Kidney epithelial cell (primary cell): ENCODE measurements around the gene ABCA5. TPM values are rescaled to one million over a fixed set of nuclear protein-coding genes. Genes with fewer than 3 reads are reported as not detected.

Source experiments
- DNase-seq: peaks from one replicate; pipeline ENCODE4 v3.0.0-alpha.2; 2010; ENCODE audit warnings: low read depth
- H3K27me3 ChIP-seq: 2 replicates; pipeline ENCODE4 v1.6.0; 2011; ENCODE audit warnings: low read length; ENCODE audit not compliant: control insufficient read depth, insufficient read depth
- H3K36me3 ChIP-seq: 2 replicates; pipeline ENCODE4 v1.5.1; 2011; ENCODE audit warnings: low read length; ENCODE audit not compliant: control insufficient read depth, insufficient read depth
- H3K4me3 ChIP-seq: 2 replicates; pipeline ENCODE4 v1.5.1; 2011; ENCODE audit warnings: low read depth, mild to moderate bottlenecking, control low read depth, low read length
- total RNA-seq: library from RNA; depleted of rRNA; stranded (reverse); fragments of >200 nt; gene quantifications from 2 replicates; pipeline ENCODE4 v1.2.3, GENCODE V29; 2015
- TF ChIP-seq, protein P1 (sequence below): IDR thresholded peaks from 2 replicates; pipeline ENCODE4 v1.5.1; 2011; ENCODE audit warnings: mild to moderate bottlenecking, moderate library complexity, low read length, control low read depth, inconsistent platforms; ENCODE audit not compliant: insufficient read depth, poor library complexity, severe bottlenecking

ABCA5 gene
- total RNA-seq, 1 donor from 2014 or later, result 5.5 TPM

DNA sequence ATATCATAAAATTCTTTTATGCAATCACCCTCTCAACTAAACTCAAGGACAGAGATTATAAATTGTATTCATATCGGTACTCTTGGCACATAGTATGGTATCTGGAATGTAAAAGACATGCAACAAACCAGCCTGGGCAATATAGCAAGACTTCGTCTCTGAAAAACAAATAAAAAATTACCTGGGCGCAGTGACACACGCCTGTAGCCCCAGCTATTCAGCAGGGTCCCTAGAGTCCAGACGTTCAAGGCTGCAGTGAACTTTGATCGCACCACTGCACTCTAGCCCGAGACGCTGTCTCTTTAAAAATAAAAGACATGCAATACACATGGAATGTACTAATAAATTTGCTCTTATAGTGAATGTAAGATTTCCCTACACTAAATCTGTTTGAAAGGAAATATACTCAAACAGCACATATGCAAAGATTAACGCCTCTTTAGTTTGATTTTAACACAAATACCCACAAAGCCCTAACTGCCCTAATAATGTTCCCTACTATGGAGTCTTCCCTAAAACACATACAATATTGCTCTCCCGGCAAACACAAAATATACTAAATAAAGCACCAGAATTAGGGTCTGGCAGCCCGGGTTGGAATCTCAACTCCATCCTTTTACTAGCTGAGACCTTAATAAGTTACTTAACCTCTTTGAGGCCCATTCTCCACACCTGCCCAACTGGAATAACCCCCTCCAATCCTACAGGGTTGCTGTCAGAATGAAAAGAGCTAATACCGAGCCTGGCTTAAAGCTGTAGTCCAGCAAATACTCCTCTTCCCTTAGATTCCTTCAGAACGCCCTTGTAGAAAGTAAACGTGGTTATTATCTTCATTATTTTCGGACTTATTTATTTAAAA lies 1.2 kb downstream of the ABCA5 start:
- no peaks in the 10 kb centered on the region for H3K36me3 ChIP-seq
- H3K27me3 ChIP-seq, result no peaks in the 10 kb centered on the region
- H3K4me3 ChIP-seq, result peak overlapping the region; percentile 78
- TF ChIP-seq, protein P1, sequence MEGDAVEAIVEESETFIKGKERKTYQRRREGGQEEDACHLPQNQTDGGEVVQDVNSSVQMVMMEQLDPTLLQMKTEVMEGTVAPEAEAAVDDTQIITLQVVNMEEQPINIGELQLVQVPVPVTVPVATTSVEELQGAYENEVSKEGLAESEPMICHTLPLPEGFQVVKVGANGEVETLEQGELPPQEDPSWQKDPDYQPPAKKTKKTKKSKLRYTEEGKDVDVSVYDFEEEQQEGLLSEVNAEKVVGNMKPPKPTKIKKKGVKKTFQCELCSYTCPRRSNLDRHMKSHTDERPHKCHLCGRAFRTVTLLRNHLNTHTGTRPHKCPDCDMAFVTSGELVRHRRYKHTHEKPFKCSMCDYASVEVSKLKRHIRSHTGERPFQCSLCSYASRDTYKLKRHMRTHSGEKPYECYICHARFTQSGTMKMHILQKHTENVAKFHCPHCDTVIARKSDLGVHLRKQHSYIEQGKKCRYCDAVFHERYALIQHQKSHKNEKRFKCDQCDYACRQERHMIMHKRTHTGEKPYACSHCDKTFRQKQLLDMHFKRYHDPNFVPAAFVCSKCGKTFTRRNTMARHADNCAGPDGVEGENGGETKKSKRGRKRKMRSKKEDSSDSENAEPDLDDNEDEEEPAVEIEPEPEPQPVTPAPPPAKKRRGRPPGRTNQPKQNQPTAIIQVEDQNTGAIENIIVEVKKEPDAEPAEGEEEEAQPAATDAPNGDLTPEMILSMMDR, result no peak
- DNase-seq, result no peak

DNA sequence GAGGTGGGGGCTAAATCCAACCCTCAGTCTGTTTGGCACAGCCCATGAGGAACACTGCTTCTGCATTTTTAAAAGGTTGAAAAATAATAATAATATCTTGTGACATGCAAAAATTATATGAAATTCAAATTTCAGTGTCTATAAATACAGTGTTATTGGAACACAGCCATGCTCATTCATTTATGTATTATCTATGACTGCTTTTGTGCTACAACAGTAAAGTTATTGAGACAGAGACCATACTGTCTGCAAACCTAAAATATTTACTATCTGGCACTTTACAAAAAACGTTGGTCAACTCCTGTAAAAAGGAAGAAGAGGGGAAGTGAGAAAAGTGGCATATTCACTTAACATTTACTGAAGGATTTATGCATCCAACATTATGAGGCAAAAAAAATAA lies 3.1 kb downstream of the ABCA5 start:
- DNase-seq, result no peak
- Histone ChIP-seq H3K4me3 (no peak overlapping the region), H3K27me3 (no peaks in the 10 kb centered on the region), H3K36me3 (no peaks in the 10 kb centered on the region)
- TF ChIP-seq, protein P1, result no peak

DNA sequence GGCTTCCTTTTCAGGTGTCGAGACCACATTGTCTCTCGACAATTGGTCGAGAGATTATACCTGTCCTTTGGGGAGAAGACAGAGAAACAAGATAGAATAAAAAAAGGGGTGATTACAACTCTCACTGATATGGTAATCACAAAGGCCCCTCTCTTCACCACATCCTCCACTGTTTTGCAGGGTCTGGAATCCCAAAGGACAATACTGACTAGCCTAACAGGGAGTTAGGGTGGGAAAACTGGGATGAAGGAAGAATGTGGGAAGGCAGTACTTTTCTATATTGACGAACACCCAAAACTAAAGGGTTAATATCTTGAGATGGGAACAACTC lies 6.1 kb downstream of the ABCA5 start:
- no peak overlapping the region for H3K4me3 ChIP-seq
- DNase-seq, result no peak
- H3K27me3 ChIP-seq, result no peaks in the 10 kb centered on the region
- TF ChIP-seq, protein P1, result no peak
- no peaks in the 10 kb centered on the region for H3K36me3 ChIP-seq

DNA sequence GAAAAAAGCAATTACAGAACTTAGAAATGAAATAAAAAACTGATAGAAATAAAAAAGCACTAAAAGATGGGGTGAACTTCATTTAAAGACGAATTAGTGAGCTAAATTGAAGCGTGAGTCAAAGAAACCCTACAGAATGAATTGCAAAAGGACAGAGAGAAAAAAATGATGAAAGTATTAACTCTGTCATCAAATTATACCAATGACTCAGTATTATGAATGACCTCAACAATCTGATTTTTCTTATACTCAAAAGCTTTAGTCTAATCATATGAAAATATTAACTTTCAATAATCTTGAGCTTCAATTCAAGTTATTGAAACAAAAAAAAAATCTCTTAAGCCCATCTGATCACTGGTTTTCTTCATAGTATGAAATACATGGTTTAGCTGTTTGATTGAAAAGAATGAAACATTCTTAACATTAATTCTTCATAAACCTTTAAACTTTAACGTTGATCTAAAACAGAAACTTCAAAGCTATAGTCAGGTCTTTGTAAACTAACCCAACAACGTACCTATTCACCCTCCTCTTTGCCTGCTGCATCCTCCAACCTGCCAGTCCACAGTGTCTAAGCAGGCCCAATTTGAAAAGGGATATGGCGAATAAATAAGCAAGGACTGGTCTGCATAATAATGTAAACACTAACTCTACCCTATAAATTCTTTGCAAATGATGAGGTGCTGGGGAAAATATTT lies 6.6 kb downstream of the ABCA5 start:
- no peaks in the 10 kb centered on the region for H3K36me3 ChIP-seq
- DNase-seq, result no peak

DNA sequence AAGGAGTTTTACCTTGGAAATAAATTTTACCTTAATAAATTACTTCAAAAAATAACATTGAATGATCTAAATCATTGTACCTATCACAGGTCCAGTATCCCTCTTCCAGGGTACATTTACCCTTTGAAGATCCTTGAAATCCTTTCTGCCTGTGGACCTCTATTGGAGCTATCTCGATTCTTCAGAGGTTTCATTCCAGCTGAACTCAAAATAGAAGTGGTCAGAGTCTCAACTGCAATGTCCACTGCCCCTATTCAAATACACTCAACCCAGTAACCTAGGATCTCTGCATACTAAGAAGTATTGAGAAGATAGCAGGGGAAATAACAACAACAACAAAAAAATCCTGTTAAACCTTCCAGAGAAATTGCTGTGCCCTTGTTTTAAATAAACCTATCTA lies 9.3 kb downstream of the ABCA5 start:
- H3K4me3 ChIP-seq, result no peak overlapping the region
- no peaks in the 10 kb centered on the region for H3K27me3 ChIP-seq
- no peaks in the 10 kb centered on the region for H3K36me3 ChIP-seq
- TF ChIP-seq, protein P1, result no peak
- no peak for DNase-seq

More for the DNA sequence above, 6.6 kb downstream of the ABCA5 start:
- TF ChIP-seq, protein P1, result no peak
- Histone ChIP-seq H3K27me3 (no peaks in the 10 kb centered on the region), H3K4me3 (no peak overlapping the region)
